ENCODE measurements around the gene KIF21B.
A peak's percentile ranks its signal among the peaks of the same experiment; 100 is the strongest.

KIF21B gene

DNA sequence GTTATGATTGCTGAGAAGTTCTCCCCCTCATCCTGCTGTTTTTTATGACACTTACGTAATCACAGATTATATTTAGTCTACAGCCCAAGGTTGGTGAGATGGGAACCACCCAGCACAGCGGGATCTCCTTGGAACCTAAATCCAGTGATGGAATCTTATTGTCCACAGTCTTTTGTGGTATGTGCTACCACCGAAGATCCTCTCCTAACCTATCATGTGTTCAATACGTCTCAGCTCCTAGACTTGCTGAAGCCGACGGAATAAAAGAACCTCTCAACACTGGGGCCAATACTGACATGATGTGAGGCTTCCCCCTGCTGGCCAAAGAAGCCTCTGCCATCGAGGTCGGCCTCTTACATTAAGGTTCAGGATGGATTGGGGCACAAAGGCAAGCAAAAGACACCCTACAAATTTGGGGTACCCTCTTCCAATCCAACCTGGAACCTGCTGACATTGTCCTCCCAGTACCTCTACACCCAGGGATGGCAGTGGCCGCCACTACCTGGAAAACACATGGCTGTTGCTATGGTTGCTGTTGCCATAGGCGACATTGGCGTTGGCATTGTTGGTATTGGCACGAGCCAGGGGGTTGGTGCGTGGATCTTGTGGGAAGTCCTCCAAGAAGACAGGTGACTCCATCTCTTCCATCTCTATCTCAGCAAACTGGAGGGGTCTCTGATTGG, 19.4 kb upstream of the KIF21B start:
- no peak overlapping the region for H3K27ac ChIP-seq (replicated peaks)
- TF ChIP-seq, protein P1, sequence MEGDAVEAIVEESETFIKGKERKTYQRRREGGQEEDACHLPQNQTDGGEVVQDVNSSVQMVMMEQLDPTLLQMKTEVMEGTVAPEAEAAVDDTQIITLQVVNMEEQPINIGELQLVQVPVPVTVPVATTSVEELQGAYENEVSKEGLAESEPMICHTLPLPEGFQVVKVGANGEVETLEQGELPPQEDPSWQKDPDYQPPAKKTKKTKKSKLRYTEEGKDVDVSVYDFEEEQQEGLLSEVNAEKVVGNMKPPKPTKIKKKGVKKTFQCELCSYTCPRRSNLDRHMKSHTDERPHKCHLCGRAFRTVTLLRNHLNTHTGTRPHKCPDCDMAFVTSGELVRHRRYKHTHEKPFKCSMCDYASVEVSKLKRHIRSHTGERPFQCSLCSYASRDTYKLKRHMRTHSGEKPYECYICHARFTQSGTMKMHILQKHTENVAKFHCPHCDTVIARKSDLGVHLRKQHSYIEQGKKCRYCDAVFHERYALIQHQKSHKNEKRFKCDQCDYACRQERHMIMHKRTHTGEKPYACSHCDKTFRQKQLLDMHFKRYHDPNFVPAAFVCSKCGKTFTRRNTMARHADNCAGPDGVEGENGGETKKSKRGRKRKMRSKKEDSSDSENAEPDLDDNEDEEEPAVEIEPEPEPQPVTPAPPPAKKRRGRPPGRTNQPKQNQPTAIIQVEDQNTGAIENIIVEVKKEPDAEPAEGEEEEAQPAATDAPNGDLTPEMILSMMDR (IDR thresholded peaks at IDR 0.05; ENCODE audit: insufficient read depth, low read length): peak; percentile 85
- TF ChIP-seq GABPA (IDR thresholded peaks at IDR 0.05; ENCODE audit: low read depth): no peak
- no peaks in the 10 kb centered on the region for H3K27me3 ChIP-seq (ENCODE audit: insufficient read depth, poor library complexity, severe bottlenecking)
- DNase-seq (ENCODE audit: low read depth in 1 of 2, low spot score in 1 of 2): peak in 1 of 2 experiments; percentile 71
- no peak overlapping the region for H3K4me3 ChIP-seq (replicated peaks; ENCODE audit: insufficient read depth, low read length)

DNA sequence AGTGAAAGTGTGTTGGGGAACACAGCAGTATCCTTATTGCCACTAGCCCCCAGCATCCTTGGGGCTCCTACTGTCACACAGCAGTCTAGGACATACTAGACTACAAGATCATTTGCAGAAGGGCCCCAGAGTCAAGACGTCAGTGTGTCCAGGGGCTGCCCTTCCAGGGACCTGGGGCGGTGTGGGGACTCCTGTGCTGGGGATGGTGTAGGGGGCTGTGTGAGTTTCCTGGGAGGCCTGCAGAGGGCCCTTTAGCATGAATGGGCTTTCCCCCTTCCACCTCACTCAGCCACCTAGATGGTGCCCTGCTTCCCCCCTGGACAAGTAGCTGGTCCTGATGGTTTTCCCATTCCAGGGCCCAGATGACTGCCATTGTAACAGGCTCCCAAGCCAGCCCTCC, 17.5 kb upstream of the KIF21B start:
- Histone ChIP-seq H3K4me3 (replicated peaks; ENCODE audit: insufficient read depth, low read length) (no peak overlapping the region), H3K27ac (replicated peaks) (no peak overlapping the region), H3K27me3 (ENCODE audit: insufficient read depth, poor library complexity, severe bottlenecking) (no peaks in the 10 kb centered on the region)
- DNase-seq (ENCODE audit: low read depth in 1 of 2, low spot score in 1 of 2): no peak
- TF ChIP-seq GABPA (IDR thresholded peaks at IDR 0.05; ENCODE audit: low read depth) (no peak), POLR2AphosphoS5 (IDR thresholded peaks at IDR 0.05; ENCODE audit: low read depth) (no peak), SPI1 (IDR thresholded peaks at IDR 0.05; ENCODE audit: borderline replicate concordance, low read depth) (no peak)
- TF ChIP-seq, protein P2, sequence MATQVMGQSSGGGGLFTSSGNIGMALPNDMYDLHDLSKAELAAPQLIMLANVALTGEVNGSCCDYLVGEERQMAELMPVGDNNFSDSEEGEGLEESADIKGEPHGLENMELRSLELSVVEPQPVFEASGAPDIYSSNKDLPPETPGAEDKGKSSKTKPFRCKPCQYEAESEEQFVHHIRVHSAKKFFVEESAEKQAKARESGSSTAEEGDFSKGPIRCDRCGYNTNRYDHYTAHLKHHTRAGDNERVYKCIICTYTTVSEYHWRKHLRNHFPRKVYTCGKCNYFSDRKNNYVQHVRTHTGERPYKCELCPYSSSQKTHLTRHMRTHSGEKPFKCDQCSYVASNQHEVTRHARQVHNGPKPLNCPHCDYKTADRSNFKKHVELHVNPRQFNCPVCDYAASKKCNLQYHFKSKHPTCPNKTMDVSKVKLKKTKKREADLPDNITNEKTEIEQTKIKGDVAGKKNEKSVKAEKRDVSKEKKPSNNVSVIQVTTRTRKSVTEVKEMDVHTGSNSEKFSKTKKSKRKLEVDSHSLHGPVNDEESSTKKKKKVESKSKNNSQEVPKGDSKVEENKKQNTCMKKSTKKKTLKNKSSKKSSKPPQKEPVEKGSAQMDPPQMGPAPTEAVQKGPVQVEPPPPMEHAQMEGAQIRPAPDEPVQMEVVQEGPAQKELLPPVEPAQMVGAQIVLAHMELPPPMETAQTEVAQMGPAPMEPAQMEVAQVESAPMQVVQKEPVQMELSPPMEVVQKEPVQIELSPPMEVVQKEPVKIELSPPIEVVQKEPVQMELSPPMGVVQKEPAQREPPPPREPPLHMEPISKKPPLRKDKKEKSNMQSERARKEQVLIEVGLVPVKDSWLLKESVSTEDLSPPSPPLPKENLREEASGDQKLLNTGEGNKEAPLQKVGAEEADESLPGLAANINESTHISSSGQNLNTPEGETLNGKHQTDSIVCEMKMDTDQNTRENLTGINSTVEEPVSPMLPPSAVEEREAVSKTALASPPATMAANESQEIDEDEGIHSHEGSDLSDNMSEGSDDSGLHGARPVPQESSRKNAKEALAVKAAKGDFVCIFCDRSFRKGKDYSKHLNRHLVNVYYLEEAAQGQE (IDR thresholded peaks at IDR 0.05; ENCODE audit: insufficient replicate concordance, low read depth): no peak
- TF ChIP-seq, protein P1 (IDR thresholded peaks at IDR 0.05; ENCODE audit: insufficient read depth, low read length): no peak

DNA sequence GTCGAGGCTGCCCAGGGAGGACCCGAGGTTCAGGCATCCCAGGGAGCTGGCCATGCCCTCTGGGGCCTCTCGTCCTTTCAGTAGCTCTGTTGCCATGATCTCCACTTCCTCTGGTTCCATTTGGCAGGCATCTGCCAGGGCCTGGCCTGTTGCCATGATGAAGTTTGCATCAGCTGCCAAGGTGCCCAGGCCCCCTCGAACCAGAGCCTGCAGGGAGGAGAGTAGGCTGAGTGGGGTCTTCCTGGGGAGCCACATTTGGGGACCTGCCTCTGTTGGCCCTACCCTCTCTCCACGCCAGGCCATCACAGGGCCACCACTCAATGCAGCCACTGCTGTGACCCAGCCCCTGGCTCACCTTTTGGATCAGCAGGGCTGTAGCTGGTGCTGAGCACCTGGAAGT, 16.4 kb upstream of the KIF21B start:
- Histone ChIP-seq H3K27me3 (ENCODE audit: insufficient read depth, poor library complexity, severe bottlenecking) (no peaks in the 10 kb centered on the region), H3K27ac (replicated peaks) (no peak overlapping the region), H3K4me3 (replicated peaks; ENCODE audit: insufficient read depth, low read length) (no peak overlapping the region)
- no peak for DNase-seq (ENCODE audit: low read depth in 1 of 2, low spot score in 1 of 2)
- no peak for TF ChIP-seq GABPA (IDR thresholded peaks at IDR 0.05; ENCODE audit: low read depth)
- TF ChIP-seq, protein P1 (IDR thresholded peaks at IDR 0.05; ENCODE audit: insufficient read depth, low read length): no peak
- TF ChIP-seq POLR2AphosphoS5 (IDR thresholded peaks at IDR 0.05; ENCODE audit: low read depth): no peak
- TF ChIP-seq, protein P2 (IDR thresholded peaks at IDR 0.05; ENCODE audit: insufficient replicate concordance, low read depth): no peak
- no peak for TF ChIP-seq SPI1 (IDR thresholded peaks at IDR 0.05; ENCODE audit: borderline replicate concordance, low read depth)

DNA sequence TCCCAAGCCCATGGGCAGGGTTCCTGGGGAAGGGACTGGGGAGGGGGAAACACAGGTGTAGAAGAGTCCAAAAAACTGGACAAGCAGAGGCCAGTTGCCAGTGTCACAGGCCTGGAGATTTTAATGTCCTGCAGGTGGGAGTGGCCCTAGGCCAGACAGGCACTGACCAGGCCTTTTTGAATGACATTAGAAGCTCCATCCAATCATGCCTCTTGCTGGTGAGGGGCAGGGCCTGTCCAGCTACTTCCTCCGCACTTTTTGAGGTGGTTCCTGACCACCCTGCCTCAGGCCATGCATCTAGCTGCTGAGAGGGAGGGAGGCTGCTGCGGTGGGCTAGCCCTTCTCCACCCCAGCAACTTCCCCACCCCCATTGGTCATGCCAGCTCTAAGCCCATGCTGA, 15.9 kb upstream of the KIF21B start:
- Histone ChIP-seq H3K27me3 (ENCODE audit: insufficient read depth, poor library complexity, severe bottlenecking) (no peaks in the 10 kb centered on the region), H3K27ac (replicated peaks) (no peak overlapping the region), H3K4me3 (replicated peaks; ENCODE audit: insufficient read depth, low read length) (no peak overlapping the region)
- no peak for TF ChIP-seq SPI1 (IDR thresholded peaks at IDR 0.05; ENCODE audit: borderline replicate concordance, low read depth)
- TF ChIP-seq, protein P1 (IDR thresholded peaks at IDR 0.05; ENCODE audit: insufficient read depth, low read length): no peak
- TF ChIP-seq, protein P2 (IDR thresholded peaks at IDR 0.05; ENCODE audit: insufficient replicate concordance, low read depth): no peak
- TF ChIP-seq POLR2AphosphoS5 (IDR thresholded peaks at IDR 0.05; ENCODE audit: low read depth): no peak
- TF ChIP-seq GABPA (IDR thresholded peaks at IDR 0.05; ENCODE audit: low read depth): no peak
- DNase-seq (ENCODE audit: low read depth in 1 of 2, low spot score in 1 of 2): no peak

Data from HL-60 (cell line).